GM12878 (cell line): ENCODE measurements around the gene CMSS1. TPM values are rescaled to one million over a fixed set of nuclear protein-coding genes. Genes with fewer than 3 reads are reported as not detected.

ENCODE experiments used
- ATAC-seq: fragments of 200-7000 bp; cut with Tn5 transposase; 3 replicates; pipeline ENCODE4 v1.9.1; 2020; ENCODE audit warnings: mild to moderate bottlenecking, moderate library complexity
- BruUV-seq: library from RNA; stranded (reverse); fragments of 400-500 nt; replicated peaks from 2 replicates; lab custom pipeline; 2021; lab: Mats Ljungman, UMichigan
- CTCF ChIA-PET: fragments of 300-600 bp; sonication (Branson Sonifier 250); formaldehyde crosslinking; extraction: SDS; loops from one replicate; lab custom pipeline; 2021; ENCODE audit warnings: inconsistent platforms; lab: Yijun Ruan, JAX
- POLR2A ChIA-PET: fragments of 350-600 bp; formaldehyde crosslinking; extraction: SDS; loops from one replicate; lab custom pipeline; 2021; ENCODE audit warnings: inconsistent platforms; lab: Charles Lee
- RAD21 ChIA-PET: fragments of 300-600 bp; sonication (Branson Sonifier 250); formaldehyde crosslinking; loops from one replicate; lab custom pipeline; 2023; ENCODE audit warnings: antibody characterized with exemption; ENCODE audit not compliant: unreplicated experiment; lab: Charles Lee
- SMC1A ChIA-PET: fragments of 300-600 bp; sonication (Branson Sonifier 250); formaldehyde crosslinking; loops from one replicate; lab custom pipeline; 2023; ENCODE audit not compliant: unreplicated experiment, uncharacterized antibody; lab: Charles Lee
- DNase-seq: peaks from one replicate; pipeline ENCODE4 v3.0.0-alpha.2; 2011; ENCODE audit warnings: low read depth, low spot score
- FAIRE-seq: peaks from 3 replicates; lab custom pipeline; 2011; peaks lifted over from hg19 to GRCh38; lab: Jason Lieb, UNC
- H2AFZ ChIP-seq: 2 replicates; pipeline ENCODE4 v1.6.0; 2011; ENCODE audit warnings: low read depth, low read length, control low read depth; ENCODE audit not compliant: control insufficient read depth
- H3K27ac ChIP-seq: 2 replicates; pipeline ENCODE4 v1.5.1; 2011; ENCODE audit warnings: control low read depth; ENCODE audit not compliant: control insufficient read depth, insufficient read depth
- H3K27me3 ChIP-seq, 2 experiments: replicated peaks in 1 of 2; 2 replicates each; pipeline versions ENCODE4 v1.6.0 to v1.6.1; 2011; ENCODE audit warnings: low read length in 1 of 2; ENCODE audit not compliant: control insufficient read depth in 2 of 2, insufficient read depth in 2 of 2
- H3K36me3 ChIP-seq, 2 experiments: 2 replicates each; pipeline ENCODE4 v1.5.1; 2011; ENCODE audit warnings: low read length in 1 of 2; ENCODE audit not compliant: control insufficient read depth in 2 of 2, insufficient read depth in 2 of 2
- H3K4me1 ChIP-seq: 2 replicates; pipeline ENCODE4 v1.6.1; 2011; ENCODE audit warnings: mild to moderate bottlenecking, low read length, moderate library complexity, mixed read lengths; ENCODE audit not compliant: control insufficient read depth, insufficient read depth
- H3K4me2 ChIP-seq: 2 replicates; pipeline ENCODE4 v1.6.0; 2011; ENCODE audit warnings: control low read depth; ENCODE audit not compliant: control insufficient read depth, insufficient read depth
- H3K4me3 ChIP-seq: fragments of 200-600 bp; sonication (generic); 2 replicates; pipeline ENCODE4 v1.5.1; 2016
- H3K79me2 ChIP-seq: 2 replicates; pipeline ENCODE4 v1.6.0; 2011; ENCODE audit warnings: low read length; ENCODE audit not compliant: control insufficient read depth, insufficient read depth
- H3K9ac ChIP-seq: 2 replicates; pipeline ENCODE4 v1.8.0; 2011; ENCODE audit warnings: low read length, control low read depth, mixed read lengths; ENCODE audit not compliant: control insufficient read depth, insufficient read depth
- H3K9me3 ChIP-seq: replicated peaks from 3 replicates; pipeline ENCODE4 v1.5.1; 2011; ENCODE audit warnings: mild to moderate bottlenecking, low read length; ENCODE audit not compliant: control insufficient read depth, insufficient read depth
- H4K20me1 ChIP-seq: 2 replicates; pipeline ENCODE4 v1.6.0; 2011; ENCODE audit not compliant: control insufficient read depth, insufficient read depth
- ATF7 ChIP-seq: fragments of 450-650 bp; IDR thresholded peaks from 2 replicates; pipeline ENCODE4 v1.6.1; 2016; ENCODE audit warnings: low read depth, mild to moderate bottlenecking
- NFXL1 ChIP-seq: fragments of 450-650 bp; IDR thresholded peaks from 2 replicates; pipeline ENCODE4 v1.6.1; 2017; ENCODE audit warnings: antibody characterized with exemption, mild to moderate bottlenecking, borderline replicate concordance
- NR2F1 ChIP-seq: fragments of 450-650 bp; conservative IDR thresholded peaks from 2 replicates; pipeline ENCODE4 v1.6.1; 2017; ENCODE audit warnings: mild to moderate bottlenecking
- RELB ChIP-seq: fragments of 450-650 bp; IDR thresholded peaks from 2 replicates; pipeline ENCODE4 v1.6.1; 2017; ENCODE audit warnings: low read depth, mild to moderate bottlenecking, moderate library complexity
- RUNX3 ChIP-seq: IDR thresholded peaks from 2 replicates; pipeline ENCODE4 v1.6.1; 2012; ENCODE audit warnings: low read length, inconsistent platforms
- STAT1 ChIP-seq: fragments of 450-650 bp; conservative IDR thresholded peaks from 2 replicates; pipeline ENCODE4 v1.6.1; 2014; ENCODE audit warnings: antibody characterized with exemption, mild to moderate bottlenecking
- TBL1XR1 ChIP-seq: IDR thresholded peaks from 2 replicates; pipeline ENCODE4 v1.6.1; 2012; ENCODE audit warnings: low read depth, low read length, improper control_type of control experiment
- WRNIP1 ChIP-seq: IDR thresholded peaks from 2 replicates; pipeline ENCODE4 v1.6.1; 2011; ENCODE audit warnings: low read depth, low read length, improper control_type of control experiment, borderline replicate concordance
- WGBS: methylation state at CpG from one replicate; pipeline ENCODE4 v1.1.6; 2016; ENCODE audit warnings: low lambda C conversion rate; ENCODE audit not compliant: insufficient replicate concordance, insufficient coverage; ENCODE audit errors: missing lambda C conversion rate; 5-methylcytosine and 5-hydroxymethylcytosine counted together
- in situ Hi-C: fragments of 300-500 bp; cut with MboI; formaldehyde crosslinking; loops from 9 replicates; pipeline ENCODE4 v1.14.3; 2018; ENCODE audit warnings: mixed read lengths
- intact Hi-C: fragments of 100-400 bp; cut with micrococcal nuclease; formaldehyde crosslinking; loops from one replicate; pipeline ENCODE4 v1.14.2; 2022; ENCODE audit not compliant: unreplicated experiment
- polyA plus RNA-seq, 11 experiments: library from polyadenylated mRNA; depleted of rRNA in 4 of 11; unstranded in 6 of 11; stranded (reverse) in 5 of 11; fragments of >200 nt; fragmentation: Nextera tagmentation in 4 of 11; fragmentation: Illumina TruSeq in 1 of 11; extraction: Ambion mirVana in 4 of 11; extraction: Trizol in 1 of 11; gene quantifications; 1 replicate in 1 of 11; 2 replicates in 10 of 11; pipeline versions ENCODE4 v1.2.1 to v1.2.3, GENCODE V29; 2011 to 2016; ENCODE audit warnings: inconsistent platforms in 2 of 11, missing spikeins in 2 of 11, low read depth in 1 of 11
- total RNA-seq, 4 experiments: library from RNA; depleted of rRNA in 3 of 4; stranded (reverse); fragments of >200 nt in 3 of 4; fragmentation: Illumina TruSeq in 1 of 4; extraction: Trizol in 1 of 4; gene quantifications; 2 replicates each; pipeline versions ENCODE4 v1.2.1 to v1.2.3, GENCODE V29; 2013 to 2021

CMSS1 gene
- total and polyA plus RNA-seq, 10 of the 15 experiments (the other 5 are each of a cell fraction or from before 2014, with no cell fraction given): 31.0 to 118 (median 70.1) TPM

GRCh38 chr3:99867594-99868310, 50.1 kb downstream of the CMSS1 start:
- no peak for TF ChIP-seq ATF7
- TF ChIP-seq STAT1: no peak
- peak; percentile 45; the same call in 1 of the 2 replicates for TF ChIP-seq RUNX3
- TF ChIP-seq TBL1XR1: no peak
- TF ChIP-seq RELB: peak; percentile 21; the same call in 1 of the 2 replicates
- no peak for TF ChIP-seq WRNIP1
- TF ChIP-seq NR2F1: no peak
- no peak for TF ChIP-seq NFXL1
- no peak for FAIRE-seq
- H3K27me3 ChIP-seq: no peaks in the 10 kb centered on the region
- H3K9ac ChIP-seq: peak overlapping the region; percentile 14; the same call in 1 of the 2 replicates
- BruUV-seq: no TSS peak
- in situ Hi-C loops (no loop called here), intact Hi-C loops (no loop called here)
- DNase-seq: no peak
- no peak overlapping the region for H3K4me3 ChIP-seq
- POLR2A ChIA-PET: interaction anchor here (1.0 to 2.1 kb wide), 4 partner anchors 10 to 26 kb away, joined by 4 to 9 read pairs (median 5); no protein-coding TSS in a partner anchor
- WGBS: 43% methylated on average over 3 of the region's 3 CpGs
- H3K36me3 ChIP-seq: no peaks in the 10 kb centered on the region
- peak overlapping the region; percentile 33; the same call in 1 of the 2 replicates for H3K27ac ChIP-seq
- peaks cover 10% of the 10 kb centered on the region for H3K79me2 ChIP-seq
- H3K4me2 ChIP-seq: peak overlapping the region; percentile 53
- H3K4me1 ChIP-seq: peaks cover 35% of the 10 kb centered on the region
- ATAC-seq: peak; percentile 38
- no peak overlapping the region for H2AFZ ChIP-seq
- H4K20me1 ChIP-seq: no peaks in the 10 kb centered on the region
- no peaks in the 10 kb centered on the region; the same call in 2 of the 3 replicates for H3K9me3 ChIP-seq
- RAD21 ChIA-PET: interaction anchor here (0.9 to 2.2 kb wide), 11 partner anchors 11 to 204 kb away, joined by 3 to 8 read pairs (median 5); no protein-coding TSS in a partner anchor
- SMC1A ChIA-PET: interaction anchor here (0.9 to 2.2 kb wide), 12 partner anchors 8 to 596 kb away, joined by 3 to 8 read pairs (median 4); no protein-coding TSS in a partner anchor
- CTCF ChIA-PET: interaction anchor here (0.8 to 1.5 kb wide), 6 partner anchors 10 to 393 kb away, joined by 3 to 4 read pairs (median 3); partner anchors contain the start of gene TBC1D23
